C4-2B (cell line): Measurements from ENCODE around the gene ERCC6L2.

ENCODE experiments used
- H3K27ac ChIP-seq: fragments of 450-650 bp; 2 replicates; pipeline ENCODE4 v1.5.1; 2017
- CTCF ChIP-seq: fragments of 450-650 bp; conservative IDR thresholded peaks from 2 replicates; pipeline ENCODE4 v1.5.1; 2017; ENCODE audit warnings: mild to moderate bottlenecking
- ZFX ChIP-seq: fragments of 450-650 bp; IDR thresholded peaks from 2 replicates; pipeline ENCODE4 v1.6.1; 2017

Gene ERCC6L2

GRCh38 chr9:96008502-96009222 is 133.2 kb downstream of the ERCC6L2 start:
- no peak overlapping the region for H3K27ac ChIP-seq
- TF ChIP-seq CTCF (no peak), ZFX (no peak)

- no peak overlapping the region for H3K27ac ChIP-seq
- no peak for TF ChIP-seq ZFX
- TF ChIP-seq CTCF: no peak
Observed at GRCh38 chr9:96009223-96009602, 133.7 kb downstream of the ERCC6L2 start.

GRCh38 chr9:96009690-96010472 is 134.4 kb downstream of the ERCC6L2 start:
- no peak overlapping the region for H3K27ac ChIP-seq

GRCh38 chr9:96014078-96014477 is 138.6 kb downstream of the ERCC6L2 start:
- H3K27ac ChIP-seq: no peak overlapping the region
- TF ChIP-seq ZFX (no peak), CTCF (no peak)

More at GRCh38 chr9:96009690-96010472, 134.4 kb downstream of the ERCC6L2 start:
- TF ChIP-seq CTCF (no peak), ZFX (no peak)

GRCh38 chr9:96015876-96016686 is 140.6 kb downstream of the ERCC6L2 start:
- no peak overlapping the region for H3K27ac ChIP-seq
- TF ChIP-seq ZFX (no peak), CTCF (no peak)
